ENCODE results near the gene FLVCR1.
A peak's percentile ranks its signal among the peaks of the same experiment; 100 is the strongest.

- TF ChIP-seq CTCF (IDR thresholded peaks at IDR 0.05; ENCODE audit: extremely low read depth in 1 of 2, insufficient read depth in 1 of 2, low read depth in 1 of 2, low read length in 2 of 2) (peak; percentile 7 to 31), POLR2A (IDR thresholded peaks at IDR 0.05; ENCODE audit: low read depth, low read length) (no peak), EZH2 (IDR thresholded peaks at IDR 0.05; ENCODE audit: borderline replicate concordance, low read depth, low read length, severe bottlenecking) (no peak), MAX (IDR thresholded peaks at IDR 0.05; ENCODE audit: insufficient read depth, insufficient read length) (no peak), FOS (IDR thresholded peaks at IDR 0.05; ENCODE audit: borderline replicate concordance, insufficient read depth, low read length) (no peak), POLR2AphosphoS5 (IDR thresholded peaks at IDR 0.05; ENCODE audit: insufficient read depth, low read depth, low read length) (no peak), GATA2 (IDR thresholded peaks at IDR 0.05; ENCODE audit: insufficient read depth, insufficient read length, low read depth, low read length) (no peak), JUN (IDR thresholded peaks at IDR 0.05; ENCODE audit: borderline replicate concordance, insufficient read depth, insufficient read length, low read depth) (no peak), MYC (IDR thresholded peaks at IDR 0.05; ENCODE audit: low read depth, low read length) (no peak)
These were observed 62.8 kb downstream of the FLVCR1 start for GRCh38 chr1:212920896-212921295.
